Glomerular visceral epithelial cell (primary cell): ENCODE measurements around the gene G6PC1.
"Not testable (repeated sequence)": the region's sequence is repeated elsewhere in the genome, so short reads cannot be mapped to it uniquely, and the experiment has no call there.

Source experiments
- DNase-seq: peaks from one replicate; pipeline ENCODE4 v3.0.0-alpha.2; 2016; ENCODE audit errors: extremely low spot score

G6PC1 gene

GRCh38 chr17:42900460-42901331 lies at the start of gene G6PC1:
G6PC1 (plus strand) TSS chr17:42900799; CDS start chr17:42900877, 78 bp downstream.
- DNase-seq: no peak

- DNase-seq: no peak
Measured at GRCh38 chr17:42850954-42851353, 49.6 kb upstream of the G6PC1 start, which contains the start of gene AOC3. AOC3 (plus strand) TSS chr17:42851199; CDS start chr17:42851344, 145 bp downstream.

GRCh38 chr17:42851371-42852240 lies 49.0 kb upstream of the G6PC1 start:
- not testable (repeated sequence) for DNase-seq

GRCh38 chr17:42852351-42852750 lies 48.2 kb upstream of the G6PC1 start:
- no peak for DNase-seq

GRCh38 chr17:42853004-42853403 lies 47.6 kb upstream of the G6PC1 start:
- no peak for DNase-seq

- no peak for DNase-seq
Measured at GRCh38 chr17:42853597-42853967, 47.0 kb upstream of the G6PC1 start.

- no peak for DNase-seq
Measured at GRCh38 chr17:42853968-42854790, 46.4 kb upstream of the G6PC1 start.

GRCh38 chr17:42855048-42855596 lies 45.5 kb upstream of the G6PC1 start:
- no peak for DNase-seq

GRCh38 chr17:42856093-42856492 lies 44.5 kb upstream of the G6PC1 start:
- not testable (repeated sequence) for DNase-seq

GRCh38 chr17:42856516-42856915 lies 44.1 kb upstream of the G6PC1 start:
- DNase-seq: not testable (repeated sequence)

GRCh38 chr17:42857389-42857788 lies 43.2 kb upstream of the G6PC1 start:
- no peak for DNase-seq

- no peak for DNase-seq
Measured at GRCh38 chr17:42865638-42866094, 34.9 kb upstream of the G6PC1 start.

- DNase-seq: no peak
Measured at GRCh38 chr17:42866216-42866615, 34.4 kb upstream of the G6PC1 start.

- DNase-seq: no peak
Measured at GRCh38 chr17:42866631-42867575, 33.7 kb upstream of the G6PC1 start.

- not testable (repeated sequence) for DNase-seq
Measured at GRCh38 chr17:42867694-42868261, 32.8 kb upstream of the G6PC1 start.

- no peak for DNase-seq
Measured at GRCh38 chr17:42868338-42868737, 32.3 kb upstream of the G6PC1 start.

- no peak for DNase-seq
Measured at GRCh38 chr17:42871647-42872046, 29.0 kb upstream of the G6PC1 start.

GRCh38 chr17:42872251-42872965 lies 28.2 kb upstream of the G6PC1 start:
- DNase-seq: no peak

GRCh38 chr17:42873315-42873714 lies 27.3 kb upstream of the G6PC1 start:
- DNase-seq: no peak
